K562 (cell line): ENCODE data around the gene GCSH. TPM values are rescaled to one million over a fixed set of nuclear protein-coding genes. Genes with fewer than 3 reads are reported as not detected.

ENCODE experiments used
- CGGBP1 ChIP-seq: fragments of 250-450 bp; sonication (Bioruptor Pico); IDR thresholded peaks from 2 replicates; pipeline ENCODE4 v1.9.0; 2021; ENCODE audit warnings: mild to moderate bottlenecking
- DNMT1 ChIP-seq: fragments of 450-650 bp; IDR thresholded peaks from 2 replicates; pipeline ENCODE4 v1.6.1; 2016; ENCODE audit warnings: antibody characterized with exemption, mild to moderate bottlenecking
- ETS2 ChIP-seq: IDR thresholded peaks from 2 replicates; pipeline ENCODE4 v1.6.1; 2016; ENCODE audit warnings: borderline replicate concordance, missing genetic modification characterization, mild to moderate bottlenecking, moderate library complexity, missing compliant biosample characterization; ENCODE audit not compliant: poor library complexity, severe bottlenecking
- JUND ChIP-seq, 2 experiments: IDR thresholded peaks; 2 replicates in 1 of 2; 3 replicates in 1 of 2; pipeline ENCODE4 v1.6.1; 2011; ENCODE audit warnings: borderline replicate concordance in 2 of 2, low read depth in 2 of 2, low read length in 2 of 2, improper control_type of control experiment in 1 of 2, missing biosample characterization in 1 of 2, missing genetic modification characterization in 1 of 2, missing genetic modification reagents in 1 of 2
- MAZ ChIP-seq, 2 experiments: fragments of 450-650 bp in 1 of 2; sonication (generic) in 1 of 2; formaldehyde crosslinking; IDR thresholded peaks in 1 of 2; conservative IDR thresholded peaks in 1 of 2; 2 replicates each; pipeline versions ENCODE4 v1.4.0 to v1.5.0; 2020; ENCODE audit warnings: mild to moderate bottlenecking in 1 of 2, missing genetic modification reagents in 1 of 2
- SETDB1 ChIP-seq: IDR thresholded peaks from one replicate; pipeline ENCODE4 v1.6.1; 2012; ENCODE audit warnings: low read length, control low read depth, inconsistent platforms
- SFPQ ChIP-seq: fragments of 200-400 bp; formaldehyde crosslinking; IDR thresholded peaks from 2 replicates; pipeline ENCODE4 v1.6.1; 2017; ENCODE audit warnings: mild to moderate bottlenecking, low read depth, low read length, moderate library complexity
- SREBF2 ChIP-seq: sonication (generic); formaldehyde crosslinking; IDR thresholded peaks from 2 replicates; pipeline ENCODE4 v1.4.0; 2020; ENCODE audit warnings: mild to moderate bottlenecking, missing genetic modification reagents
- TSHZ1 ChIP-seq: fragments of 250-450 bp; sonication (Bioruptor Pico); IDR thresholded peaks from 2 replicates; pipeline ENCODE4 v1.4.0; 2020; ENCODE audit warnings: mild to moderate bottlenecking, moderate library complexity
- ZBTB40 ChIP-seq, 2 experiments: fragments of 450-650 bp in 1 of 2; sonication (generic) in 1 of 2; formaldehyde crosslinking in 1 of 2; IDR thresholded peaks; 2 replicates each; pipeline versions ENCODE4 v1.7.1 to v1.9.0; 2016 to 2022; ENCODE audit warnings: inconsistent platforms in 1 of 2, mild to moderate bottlenecking in 1 of 2, missing genetic modification reagents in 1 of 2
- polyA plus RNA-seq, 8 experiments: library from polyadenylated mRNA; depleted of rRNA in 4 of 8; stranded (reverse) in 5 of 8; unstranded in 3 of 8; fragments of >200 nt; fragmentation: Nextera tagmentation in 2 of 8; fragmentation: Illumina TruSeq in 1 of 8; extraction: Ambion mirVana in 2 of 8; extraction: Trizol in 1 of 8; gene quantifications; 2 replicates each; pipeline versions ENCODE4 v1.2.1 to v1.2.3, GENCODE V29; 2011 to 2014; ENCODE audit warnings: inconsistent platforms in 1 of 8, missing spikeins in 1 of 8
- total RNA-seq, 7 experiments: library from RNA; depleted of rRNA in 6 of 7; stranded (reverse); fragments of >200 nt in 6 of 7; fragmentation: Illumina TruSeq in 2 of 7; extraction: Trizol in 2 of 7; gene quantifications; 2 replicates each; pipeline versions ENCODE4 v1.2.1 to v1.2.3, GENCODE V29; 2011 to 2021; ENCODE audit warnings: low replicate concordance in 1 of 7

GCSH gene
- total and polyA plus RNA-seq, 9 of the 15 experiments (the other 6 are each of a cell fraction or from before 2014, with no cell fraction given) = 35.0 to 121 (median 89.0) TPM

GRCh38 chr16:81076566-81077075, 19.6 kb downstream of the GCSH start (continued):
- TF ChIP-seq MAZ (CRISPR knock-in tag; conservative IDR thresholded peaks at IDR 0.05 in 1 of 2, IDR thresholded peaks at IDR 0.05 in 1 of 2) = peak in 1 of 2 experiments; percentile 91; a peak in 1 of 4 replicates
- no peak for TF ChIP-seq ZBTB40 (IDR thresholded peaks at IDR 0.05)
- TF ChIP-seq ZBTB40 (CRISPR knock-in tag; IDR thresholded peaks at IDR 0.05) = no peak
- no peak for TF ChIP-seq CGGBP1 (CRISPR knock-in tag)
- no peak for TF ChIP-seq DNMT1
- TF ChIP-seq TSHZ1 (CRISPR knock-in tag) = no peak
- TF ChIP-seq SETDB1 = no peak
- TF ChIP-seq SFPQ = no peak
- TF ChIP-seq SREBF2 (CRISPR knock-in tag) = no peak
- TF ChIP-seq ETS2 (tag) = no peak
- peak; percentile 21; the same call in 1 of the 2 replicates for TF ChIP-seq JUND (IDR thresholded peaks at IDR 0.05; ENCODE audit: borderline replicate concordance, low read depth, low read length)
- TF ChIP-seq JUND (tag; IDR thresholded peaks at IDR 0.05; ENCODE audit: borderline replicate concordance, low read depth, low read length) = no peak
